CD4-positive, alpha-beta T cell treated with Interleukin-17A for 1 hour (primary cell): ENCODE results near the gene RBM46.
A peak's percentile ranks its signal among the peaks of the same experiment; 100 is the strongest.

Experiments
- DNase-seq: peaks from one replicate; pipeline ENCODE4 v3.0.0-alpha.2; 2020

Gene RBM46

GRCh38 chr4:154781126-154781982 lies at the start of gene RBM46:
Gene RBM46 (plus strand): TSS chr4:154781272. CDS start chr4:154796753, 15,481 bp downstream.
- DNase-seq, result no peak

DNA sequence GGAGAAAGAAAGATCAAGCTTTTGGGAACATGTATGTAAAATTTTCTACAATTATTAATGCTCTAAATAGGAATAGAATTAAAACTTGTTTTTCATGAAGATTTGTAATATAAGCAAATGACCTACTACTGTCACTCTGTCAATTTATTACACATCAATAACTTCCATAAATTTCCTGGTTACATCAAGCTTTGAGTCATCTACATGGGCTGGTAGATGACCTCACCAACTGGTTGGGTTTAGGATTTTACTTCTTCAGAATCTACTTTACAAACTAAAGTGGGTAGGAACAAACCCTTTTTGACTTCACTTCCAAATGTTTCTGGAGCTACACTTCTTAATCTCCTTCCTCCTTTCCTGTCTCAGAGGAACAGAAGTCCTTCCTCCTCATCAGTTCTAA lies 49.3 kb upstream of the RBM46 start:
- no peak for DNase-seq

DNA sequence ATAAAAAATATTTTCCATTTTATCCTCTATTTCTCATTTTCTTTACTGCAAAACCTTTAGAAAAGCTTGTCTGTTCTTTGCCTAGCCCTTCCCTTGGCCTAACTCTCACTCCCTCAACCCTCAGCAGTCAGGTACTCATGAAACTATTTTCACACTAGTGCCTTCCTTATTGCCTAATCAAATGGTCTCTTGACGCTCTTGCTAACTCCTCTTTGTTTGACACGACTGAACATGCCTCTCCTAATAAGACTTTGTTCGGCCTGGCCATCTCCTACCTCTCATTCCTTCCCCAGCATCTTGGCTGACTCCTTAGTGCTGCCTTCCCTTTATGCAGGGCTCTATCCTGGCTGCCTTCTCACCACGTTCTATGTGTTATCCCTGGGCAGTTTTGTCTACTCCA lies 48.4 kb upstream of the RBM46 start:
- no peak for DNase-seq

DNA sequence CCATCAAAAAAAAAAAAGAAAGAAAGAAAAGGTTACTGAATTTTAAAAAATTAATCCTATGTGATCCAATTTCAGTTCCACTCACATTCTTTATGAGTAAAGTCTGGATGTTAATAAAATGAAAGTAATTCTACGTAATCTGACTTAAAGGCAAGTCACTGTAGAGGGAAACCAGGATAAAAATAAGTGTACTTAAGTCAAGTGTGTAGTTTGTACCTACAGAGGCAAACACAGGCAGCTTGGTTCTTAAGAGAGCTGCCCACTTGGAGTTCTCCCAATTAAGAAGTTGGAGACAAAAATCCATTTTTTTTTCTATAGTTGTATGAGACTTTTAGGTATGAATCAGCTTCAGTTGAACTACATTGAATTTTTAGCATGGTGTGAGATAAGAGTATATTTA lies 44.3 kb upstream of the RBM46 start:
- DNase-seq, result no peak

DNA sequence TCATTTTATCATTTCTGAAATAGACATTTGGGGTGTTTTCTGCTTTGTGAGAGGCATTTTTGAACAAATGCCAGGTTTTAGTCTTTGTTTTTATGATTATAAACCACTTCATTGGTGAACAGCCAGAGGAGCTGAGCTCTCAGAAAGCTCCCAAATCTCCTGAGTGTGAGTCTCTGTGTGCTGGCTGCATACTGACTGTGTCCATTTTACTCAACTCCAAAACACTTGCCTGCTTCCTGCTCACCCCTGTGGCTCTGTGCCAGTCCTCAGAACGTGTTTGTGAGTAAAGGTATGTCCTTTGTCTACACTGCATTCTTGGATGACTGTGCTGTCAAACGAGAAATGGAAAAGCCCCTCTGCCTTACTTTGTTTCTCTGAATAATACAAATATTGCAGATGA lies 42.6 kb upstream of the RBM46 start:
- DNase-seq, result no peak

GRCh38 chr4:154739111-154739510 lies 42.0 kb upstream of the RBM46 start:
- no peak for DNase-seq

DNA sequence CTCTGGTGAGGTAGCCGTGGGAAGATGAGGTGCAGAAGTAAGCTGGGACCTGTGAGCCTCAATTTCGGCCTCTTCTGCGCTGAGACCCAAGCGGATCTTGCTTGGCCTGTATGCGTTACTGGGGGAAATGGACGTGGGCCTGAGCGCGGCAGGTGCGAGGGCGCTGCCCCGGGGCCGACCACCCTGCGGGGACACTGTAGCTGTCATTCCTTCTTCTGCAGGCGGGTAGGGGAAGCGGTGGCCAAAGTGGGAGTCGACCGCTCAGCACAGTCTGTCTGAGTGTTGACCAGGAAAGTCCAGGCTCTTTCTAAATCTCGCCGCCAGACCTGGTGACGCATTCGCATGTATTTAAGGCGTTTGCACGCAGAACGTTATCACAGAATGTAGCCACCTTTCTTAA lies 40.6 kb upstream of the RBM46 start:
- DNase-seq, result no peak

DNA sequence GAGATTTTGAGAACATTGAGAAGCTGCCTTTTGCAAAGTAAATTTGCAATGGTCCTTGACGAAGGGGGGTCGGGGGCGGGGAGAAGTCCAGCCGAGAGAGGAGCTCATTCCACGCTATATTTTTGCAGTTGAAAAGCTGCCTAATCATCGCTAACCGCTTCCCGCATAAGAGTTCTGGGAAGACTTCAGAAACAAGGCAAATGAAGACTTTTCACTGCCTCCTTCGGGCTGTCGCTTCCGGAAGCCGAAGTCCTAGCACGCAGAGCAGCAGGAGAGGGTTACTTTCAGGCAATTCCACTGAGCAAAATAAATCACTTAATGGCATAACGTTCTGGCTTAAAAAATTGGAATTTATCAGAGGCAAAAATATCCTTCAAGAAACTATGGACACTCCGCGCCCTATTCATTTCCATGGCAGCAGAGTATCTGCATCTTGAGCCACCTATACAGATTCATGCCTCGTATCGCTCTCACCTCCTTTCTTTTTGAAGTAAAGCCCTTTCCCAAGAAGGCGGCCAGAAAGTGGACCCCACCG lies 39.9 kb upstream of the RBM46 start:
- no peak for DNase-seq

- DNase-seq, result no peak
Measured at GRCh38 chr4:154741922-154742850, 38.9 kb upstream of the RBM46 start.

- peak; percentile 5 for DNase-seq
Measured at GRCh38 chr4:154743683-154744340, 37.3 kb upstream of the RBM46 start, which contains the start of gene LRAT. Gene LRAT (plus strand): TSS chr4:154744000. CDS start chr4:154744327, 327 bp downstream.

DNA sequence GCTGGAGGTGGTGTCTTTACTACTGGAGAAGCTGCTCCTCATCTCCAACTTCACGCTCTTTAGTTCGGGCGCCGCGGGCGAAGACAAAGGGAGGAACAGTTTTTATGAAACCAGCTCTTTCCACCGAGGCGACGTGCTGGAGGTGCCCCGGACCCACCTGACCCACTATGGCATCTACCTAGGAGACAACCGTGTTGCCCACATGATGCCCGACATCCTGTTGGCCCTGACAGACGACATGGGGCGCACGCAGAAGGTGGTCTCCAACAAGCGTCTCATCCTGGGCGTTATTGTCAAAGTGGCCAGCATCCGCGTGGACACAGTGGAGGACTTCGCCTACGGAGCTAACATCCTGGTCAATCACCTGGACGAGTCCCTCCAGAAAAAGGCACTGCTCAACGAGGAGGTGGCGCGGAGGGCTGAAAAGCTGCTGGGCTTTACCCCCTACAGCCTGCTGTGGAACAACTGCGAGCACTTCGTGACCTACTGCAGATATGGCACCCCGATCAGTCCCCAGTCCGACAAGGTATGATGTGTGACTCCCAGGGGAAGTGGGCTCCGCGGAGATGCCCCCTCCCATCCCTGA lies 36.6 kb upstream of the RBM46 start:
- DNase-seq, result no peak

GRCh38 chr4:154757713-154758112 lies 23.4 kb upstream of the RBM46 start:
- DNase-seq, result no peak

DNA sequence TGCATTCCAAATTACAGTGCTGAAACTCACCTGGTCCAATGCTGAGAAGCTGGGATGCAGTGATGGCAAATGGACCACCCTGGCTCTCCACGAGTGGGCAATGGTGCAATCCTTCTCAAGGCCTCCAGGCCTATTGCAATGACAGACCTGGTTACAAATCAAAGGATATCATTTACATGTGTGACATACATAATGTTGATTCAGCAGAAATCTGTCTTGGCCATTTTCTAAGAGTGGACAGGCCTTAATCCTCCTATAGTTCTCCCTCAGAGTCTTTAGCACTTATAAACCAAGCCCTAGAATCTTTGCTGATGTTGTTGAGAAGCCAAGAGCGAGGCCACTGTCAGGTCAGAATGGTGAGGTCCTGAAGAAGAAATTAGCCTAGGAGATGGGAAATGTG lies 20.2 kb upstream of the RBM46 start:
- DNase-seq, result no peak

DNA sequence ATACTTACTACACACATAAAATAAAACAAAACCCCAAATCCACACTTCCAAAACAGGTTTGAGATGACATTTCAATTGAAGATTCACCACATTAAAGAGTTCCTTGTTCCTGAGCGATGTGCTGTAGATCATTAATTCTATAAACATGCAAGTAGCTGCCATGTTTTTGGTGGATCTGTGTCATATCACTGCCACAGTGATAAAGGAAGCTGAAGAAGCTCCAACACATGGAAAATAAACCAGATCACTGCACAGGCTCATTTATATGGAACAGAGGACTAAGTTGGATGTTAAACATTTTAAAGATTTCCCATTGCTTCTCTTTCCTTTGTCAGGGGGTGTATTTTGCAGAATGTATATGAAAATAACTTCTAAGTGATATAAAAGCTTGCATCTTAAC lies 2.8 kb upstream of the RBM46 start:
- no peak for DNase-seq

DNA sequence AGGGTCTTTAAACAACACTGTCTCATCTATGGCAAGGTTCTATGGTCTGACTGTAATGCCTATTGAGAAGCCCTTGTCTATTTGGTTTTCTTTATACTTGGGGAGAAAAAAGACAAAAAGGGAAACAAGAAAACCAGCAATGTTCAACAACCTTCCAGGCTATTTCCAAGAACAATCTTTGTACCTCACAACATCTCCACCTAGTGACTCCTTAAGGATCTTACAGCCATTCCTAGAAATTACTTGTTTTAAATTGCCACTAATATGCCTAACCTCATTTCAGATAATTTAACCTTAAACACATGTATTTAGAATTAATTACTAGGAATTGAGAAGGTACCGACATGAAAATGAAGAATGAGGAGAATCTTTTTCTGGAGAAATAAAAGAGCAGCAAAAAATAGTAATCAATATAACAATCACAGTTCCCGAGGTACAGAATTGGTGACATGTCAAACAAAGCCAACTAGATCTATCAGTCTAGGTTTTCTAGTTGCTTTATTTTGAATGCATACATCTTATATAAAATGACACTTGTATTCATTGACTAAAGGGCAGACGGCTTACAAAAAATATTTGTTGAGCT lies 1.6 kb upstream of the RBM46 start:
- no peak for DNase-seq

GRCh38 chr4:154781983-154782293 lies 866 bp downstream of the RBM46 start:
- no peak for DNase-seq

- DNase-seq, result peak; percentile 6
Measured at GRCh38 chr4:154807042-154807630, 26.1 kb downstream of the RBM46 start.

- no peak for DNase-seq
Measured at GRCh38 chr4:154818230-154818629, 37.2 kb downstream of the RBM46 start.

- DNase-seq, result no peak
Measured at GRCh38 chr4:154822775-154823174, 41.7 kb downstream of the RBM46 start.

DNA sequence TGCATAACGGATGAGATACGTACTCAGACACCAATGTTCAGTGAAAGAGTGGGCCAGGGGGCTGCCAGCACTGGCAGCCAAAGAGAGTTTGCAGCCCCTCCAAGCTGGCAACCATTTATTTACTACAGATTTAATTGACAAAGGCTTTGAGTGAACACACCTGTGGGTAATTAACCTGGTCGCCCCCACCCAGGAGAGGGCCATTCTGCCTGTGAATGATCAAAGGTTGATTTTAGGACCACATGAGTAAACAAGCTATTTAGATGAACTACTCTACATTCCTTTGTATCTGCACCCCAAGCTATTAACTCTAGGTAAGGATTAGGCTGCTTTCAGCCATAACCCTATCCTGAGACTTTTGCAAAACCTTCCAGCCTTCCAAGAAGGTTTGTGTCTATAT lies 55.0 kb downstream of the RBM46 start:
- no peak for DNase-seq

- DNase-seq, result no peak
Measured at GRCh38 chr4:154836513-154836912, 55.4 kb downstream of the RBM46 start.

DNA sequence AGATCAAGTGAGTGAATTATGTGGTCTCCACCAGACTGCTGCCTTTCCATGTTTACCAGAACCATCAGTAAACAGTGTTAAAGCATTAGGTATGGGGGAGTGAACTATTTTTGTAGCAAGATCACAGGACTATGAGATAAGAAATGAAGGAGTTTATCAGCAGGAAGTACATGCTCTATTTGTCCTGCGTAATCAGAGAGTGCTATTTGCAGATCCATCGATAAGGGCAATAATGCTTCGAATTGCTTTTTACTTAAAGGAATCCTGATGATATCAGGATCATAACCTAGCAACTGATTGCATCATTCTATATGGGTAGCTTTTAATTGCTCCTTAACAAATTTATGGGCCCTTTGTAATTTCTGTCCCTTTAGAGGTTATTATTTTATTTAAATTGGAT lies 57.1 kb downstream of the RBM46 start:
- DNase-seq, result no peak
